ENCODE measurements around the gene CHRNB4. TPM values are rescaled to one million over a fixed set of nuclear protein-coding genes. Genes with fewer than 3 reads are reported as not detected.

Gene CHRNB4
- total and polyA plus RNA-seq, 2 of the 8 experiments (the other 6 are each of a cell fraction or from before 2014, with no cell fraction given) = 2.4 to 4.5 TPM

DNA sequence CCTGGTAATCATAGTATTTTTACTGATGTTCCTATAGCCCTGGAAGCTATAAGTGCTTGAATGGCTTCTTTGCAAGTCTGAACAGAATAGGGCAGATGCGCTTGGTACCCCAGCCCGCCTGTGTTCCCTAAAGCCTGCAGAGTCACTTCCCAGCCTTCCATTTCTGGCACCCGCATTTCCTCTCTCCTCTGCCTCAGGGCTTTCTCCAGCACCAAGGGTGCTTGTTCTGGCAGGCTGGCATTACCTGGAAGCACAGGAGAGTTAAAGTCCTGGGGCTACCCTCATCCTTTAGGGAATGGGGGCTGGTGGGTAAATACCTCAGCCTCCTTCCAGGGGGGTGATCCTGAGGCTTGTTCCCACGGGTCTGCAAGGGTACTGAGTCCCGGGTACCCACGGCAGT, 12.8 kb downstream of the CHRNB4 start:
- Histone ChIP-seq H4K20me1 (replicated peaks in 1 of 2; ENCODE audit: control insufficient read depth in 1 of 2, insufficient read depth in 2 of 2, low read length in 2 of 2) (no peaks in the 10 kb centered on the region), H2BK20ac (ENCODE audit: low read length) (no peak overlapping the region), H3K79me2 (ENCODE audit: control insufficient read depth in 1 of 2, insufficient read depth in 2 of 2, low read length in 2 of 2) (no peaks in the 10 kb centered on the region), H2AK5ac (ENCODE audit: low read depth, low read length) (no peak overlapping the region), H2BK5ac (ENCODE audit: low read depth, low read length) (no peak overlapping the region), H3K27ac (ENCODE audit: low read depth, low read length) (no peak overlapping the region), H3K4me2 (ENCODE audit: insufficient read depth in 1 of 2, low read depth in 2 of 2, low read length in 2 of 2) (no peak overlapping the region), H2BK120ac (replicated peaks; ENCODE audit: low read depth, low read length) (no peak overlapping the region), H3K23ac (ENCODE audit: insufficient read length) (no peak overlapping the region), H3K4me3 (ENCODE audit: extremely low read depth in 1 of 4, insufficient read depth in 2 of 4, low read depth in 3 of 4, low read length in 4 of 4) (no peak overlapping the region), H3K4ac (replicated peaks; ENCODE audit: insufficient read length, low read depth, low read length) (no peak overlapping the region), H3K9me3 (ENCODE audit: insufficient read depth in 2 of 2, low read depth in 1 of 2, low read length in 1 of 2) (no peaks in the 10 kb centered on the region), H4K5ac (ENCODE audit: insufficient read length, low read depth, low read length) (no peak overlapping the region), H3K27me3 (replicated peaks in 1 of 4; ENCODE audit: control insufficient read depth in 3 of 4, extremely low read depth in 1 of 4, insufficient read depth in 3 of 4, low read length in 3 of 4) (no peaks in the 10 kb centered on the region), H3K18ac (ENCODE audit: extremely low read depth, low read length) (no peak overlapping the region), H2BK12ac (ENCODE audit: low read depth, low read length) (no peak overlapping the region), H2AFZ (ENCODE audit: low read length) (no peak overlapping the region), H3K36me3 (ENCODE audit: control insufficient read depth in 2 of 4, insufficient read depth in 4 of 4, low read length in 3 of 4) (peaks cover 0 to 6% (median 0%) of the 10 kb centered on the region in 4 experiments; a peak in 2 of 8 replicates), H3K23me2 (ENCODE audit: low read depth, low read length) (no peaks in the 10 kb centered on the region; the same call in 1 of the 2 replicates), H4K8ac (ENCODE audit: extremely low read depth, insufficient read depth, low read length) (no peak overlapping the region), H3K9ac (replicated peaks in 1 of 4; ENCODE audit: extremely low read depth in 1 of 4, low read depth in 3 of 4, low read length in 3 of 4) (no peak overlapping the region), H3K56ac (replicated peaks; ENCODE audit: insufficient read length, low read depth, low read length) (no peak overlapping the region), H3K14ac (ENCODE audit: insufficient read length) (no peak overlapping the region), H3K79me1 (ENCODE audit: low read depth, low read length) (peaks cover 2% of the 10 kb centered on the region; the same call in 1 of the 2 replicates), H2BK15ac (ENCODE audit: low read length) (no peak overlapping the region), H3K4me1 (replicated peaks in 1 of 4; ENCODE audit: control insufficient read depth in 3 of 4, insufficient read depth in 4 of 4, low read length in 3 of 4) (no peaks in the 10 kb centered on the region), H4K91ac (replicated peaks; ENCODE audit: insufficient read length, low read length) (no peak overlapping the region)
- WGBS, 2 experiments (ENCODE audit: extremely low coverage in 1 of 2, insufficient coverage in 1 of 2, insufficient read length in 1 of 2, insufficient replicate concordance in 2 of 2, low coverage in 1 of 2, low lambda C conversion rate in 2 of 2, missing lambda C conversion rate in 1 of 2) = 81% methylated on average over 6 of the region's 6 CpGs; no CpG with 5 or more reads in 1 of the 2 experiments
- peak in 1 of 2 experiments; percentile 22 for DNase-seq (ENCODE audit: low read depth in 1 of 2, low spot score in 2 of 2)
- FAIRE-seq = no peak
- CTCF ChIA-PET (ENCODE audit: partially characterized antibody) = interaction anchor here (1.1 to 6.1 kb wide), 3 partner anchors 9 to 10 kb away, joined by 5 to 49 read pairs (median 12); no protein-coding TSS in a partner anchor
- POLR2A ChIA-PET (ENCODE audit: partially characterized antibody) = no interaction called here
- TF ChIP-seq SIN3A (conservative IDR thresholded peaks at IDR 0.05 in 1 of 2, IDR thresholded peaks at IDR 0.05 in 1 of 2; ENCODE audit: low read depth in 1 of 2, low read length in 2 of 2) (no peak), HDAC2 (IDR thresholded peaks at IDR 0.05; ENCODE audit: borderline replicate concordance in 1 of 2, low read depth in 2 of 2, low read length in 2 of 2) (no peak), SRF (IDR thresholded peaks at IDR 0.05; ENCODE audit: low read depth, low read length) (no peak), RFX5 (IDR thresholded peaks at IDR 0.05; ENCODE audit: borderline replicate concordance, low read depth, low read length) (no peak), SIX5 (IDR thresholded peaks at IDR 0.05; ENCODE audit: low read depth, low read length) (no peak), PHF8 (conservative IDR thresholded peaks at IDR 0.05; ENCODE audit: low read depth, low read length) (no peak), CHD2 (IDR thresholded peaks at IDR 0.05; ENCODE audit: low read length) (no peak), EZH2 (IDR thresholded peaks at IDR 0.05; ENCODE audit: low read depth, low read length, severe bottlenecking) (no peak), HDAC6 (IDR thresholded peaks at IDR 0.05; ENCODE audit: low read depth, low read length) (no peak), ZNF274 (IDR thresholded peaks at IDR 0.05; ENCODE audit: borderline replicate concordance, extremely low read depth, low read length) (no peak), CBX5 (IDR thresholded peaks at IDR 0.05; ENCODE audit: low read depth, low read length) (no peak), RXRA (IDR thresholded peaks at IDR 0.05; ENCODE audit: insufficient read depth, low read depth, low read length) (no peak)
- TF ChIP-seq, protein P1, sequence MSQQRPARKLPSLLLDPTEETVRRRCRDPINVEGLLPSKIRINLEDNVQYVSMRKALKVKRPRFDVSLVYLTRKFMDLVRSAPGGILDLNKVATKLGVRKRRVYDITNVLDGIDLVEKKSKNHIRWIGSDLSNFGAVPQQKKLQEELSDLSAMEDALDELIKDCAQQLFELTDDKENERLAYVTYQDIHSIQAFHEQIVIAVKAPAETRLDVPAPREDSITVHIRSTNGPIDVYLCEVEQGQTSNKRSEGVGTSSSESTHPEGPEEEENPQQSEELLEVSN (IDR thresholded peaks at IDR 0.05) = no peak
